Measurements from ENCODE around the gene ASPDH. TPM values are rescaled to one million over a fixed set of nuclear protein-coding genes. Genes with fewer than 3 reads are reported as not detected.
"Not testable (repeated sequence)": the region's sequence is repeated elsewhere in the genome, so short reads cannot be mapped to it uniquely, and the experiment has no call there.

ASPDH gene
- total RNA-seq, 1 experiment from 2014 or later, result not detected

DNA sequence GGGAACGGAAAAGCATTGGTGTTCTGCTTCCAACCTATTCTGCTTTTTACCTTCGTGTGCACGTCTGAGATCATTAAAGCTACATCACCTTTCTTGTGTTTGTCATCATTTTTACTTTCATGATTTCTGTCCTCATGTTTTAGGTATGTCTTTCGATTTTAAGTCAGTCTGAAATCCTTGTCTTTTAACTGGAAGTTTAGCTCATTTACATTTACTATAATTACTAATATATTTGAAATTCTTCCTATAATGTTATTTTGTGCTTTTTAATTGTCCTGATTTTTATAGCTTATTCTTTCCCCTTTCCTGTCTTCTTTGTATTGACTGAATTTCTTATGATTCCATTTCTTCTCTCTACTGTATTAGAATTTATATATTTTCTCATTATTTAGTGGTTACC, 19.2 kb upstream of the ASPDH start:
- ChIA-PET CTCF (interaction anchor here (0.7 to 1.0 kb wide), 2 partner anchors 14 to 24 kb away, joined by 3 read pairs; no protein-coding TSS in a partner anchor), POLR2A (no interaction called here)
- TF ChIP-seq, protein P1, sequence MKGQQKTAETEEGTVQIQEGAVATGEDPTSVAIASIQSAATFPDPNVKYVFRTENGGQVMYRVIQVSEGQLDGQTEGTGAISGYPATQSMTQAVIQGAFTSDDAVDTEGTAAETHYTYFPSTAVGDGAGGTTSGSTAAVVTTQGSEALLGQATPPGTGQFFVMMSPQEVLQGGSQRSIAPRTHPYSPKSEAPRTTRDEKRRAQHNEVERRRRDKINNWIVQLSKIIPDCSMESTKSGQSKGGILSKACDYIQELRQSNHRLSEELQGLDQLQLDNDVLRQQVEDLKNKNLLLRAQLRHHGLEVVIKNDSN (CRISPR knock-in tag; IDR thresholded peaks at IDR 0.05), result no peak
- TF ChIP-seq SOX15 (CRISPR knock-in tag; IDR thresholded peaks at IDR 0.05) (no peak), GABPB1 (CRISPR knock-in tag; IDR thresholded peaks at IDR 0.05) (no peak), GTF2I (CRISPR knock-in tag; conservative IDR thresholded peaks at IDR 0.05) (no peak), SMAD4 (CRISPR knock-in tag; IDR thresholded peaks at IDR 0.05) (no peak)
- H3K4me3 Mint-ChIP-seq, result no peak overlapping the region
- DNase-seq (ENCODE audit: low spot score), result no peak
- peaks cover 21% of the 10 kb centered on the region for H3K9me3 Mint-ChIP-seq
- ATAC-seq, result no peak
- H3K27me3 Mint-ChIP-seq (ENCODE audit: low read depth), result peaks cover 26% of the 10 kb centered on the region
- H3K4me1 Mint-ChIP-seq, result 0 out of 2 replicates have a peak, but pooled peaks cover 2% of the 10 kb centered on the region
- peaks cover 16% of the 10 kb centered on the region for H3K36me3 Mint-ChIP-seq
- H3K27ac Mint-ChIP-seq, result no peak overlapping the region

DNA sequence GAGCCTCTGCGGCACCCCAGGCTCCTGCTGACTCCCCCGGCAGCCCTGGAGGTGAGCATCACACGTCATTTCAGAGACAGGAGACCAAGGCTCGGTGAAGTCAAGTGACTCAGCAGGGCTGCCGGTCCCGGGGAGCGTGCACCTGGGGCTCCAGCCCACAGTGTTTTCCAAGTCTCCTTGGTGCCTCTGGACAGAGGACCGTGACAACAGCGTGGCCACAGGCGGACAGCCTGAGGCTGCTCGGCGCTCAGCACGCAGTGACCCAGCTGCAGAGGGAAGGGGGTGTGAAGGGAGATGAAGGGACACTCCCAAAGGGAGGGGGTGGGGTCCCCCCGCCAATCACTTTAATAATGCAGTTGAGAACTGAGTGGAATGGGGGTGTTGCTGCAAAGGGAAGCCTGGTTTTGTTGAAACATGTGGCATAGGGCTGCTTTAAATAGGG, 17.5 kb upstream of the ASPDH start:
- no peak for ATAC-seq

DNA sequence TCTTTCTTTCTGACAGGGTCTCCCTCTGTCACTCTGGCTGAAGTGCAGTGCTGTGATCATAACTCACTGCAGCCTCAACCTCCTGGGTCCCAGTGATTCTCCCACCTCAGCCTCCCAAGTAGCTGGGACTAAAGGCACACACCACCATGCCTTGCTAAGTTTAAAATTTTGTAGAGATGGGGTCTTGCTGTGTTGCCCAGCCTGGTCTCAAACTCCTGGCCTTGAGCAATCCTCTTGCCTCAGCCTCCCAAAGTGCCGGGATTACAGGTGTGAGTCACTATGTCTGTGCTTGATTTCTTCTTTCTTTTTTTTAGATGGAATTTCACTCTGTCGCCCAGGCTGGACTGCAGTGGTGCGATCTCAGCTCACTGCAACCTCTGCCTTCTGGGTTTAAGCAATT, 14.3 kb upstream of the ASPDH start:
- H3K36me3 Mint-ChIP-seq; DNase-seq (ENCODE audit: low spot score); H3K27ac Mint-ChIP-seq; POLR2A ChIA-PET; H3K4me3 Mint-ChIP-seq; H3K4me1 Mint-ChIP-seq; ATAC-seq: not testable (repeated sequence)
- TF ChIP-seq ZNF121 (CRISPR knock-in tag; IDR thresholded peaks at IDR 0.05), result 0 out of 2 replicates have a peak, but pooled peaks have one; percentile 43
- H3K9me3 Mint-ChIP-seq, result peaks cover 10% of the 10 kb centered on the region
- H3K27me3 Mint-ChIP-seq (ENCODE audit: low read depth), result peaks cover 22% of the 10 kb centered on the region
- CTCF ChIA-PET, result interaction anchor here (2.9 to 4.4 kb wide), 3 partner anchors 9 to 28 kb away, joined by 20 to 30 read pairs (median 23); no protein-coding TSS in a partner anchor

More for the DNA sequence above, 17.5 kb upstream of the ASPDH start:
- no peak for DNase-seq (ENCODE audit: low spot score)
- Mint-ChIP-seq H3K36me3 (peaks cover 16% of the 10 kb centered on the region), H3K4me3 (no peak overlapping the region), H3K4me1 (0 out of 2 replicates have a peak, but pooled peaks cover 2% of the 10 kb centered on the region), H3K27ac (no peak overlapping the region), H3K27me3 (ENCODE audit: low read depth) (peaks cover 27% of the 10 kb centered on the region), H3K9me3 (peaks cover 21% of the 10 kb centered on the region)
- ChIA-PET POLR2A (no interaction called here), CTCF (interaction anchor here (4.4 kb wide), 1 partner anchor 13 kb away, joined by 30 read pairs; no protein-coding TSS in a partner anchor)
- TF ChIP-seq, protein P2, sequence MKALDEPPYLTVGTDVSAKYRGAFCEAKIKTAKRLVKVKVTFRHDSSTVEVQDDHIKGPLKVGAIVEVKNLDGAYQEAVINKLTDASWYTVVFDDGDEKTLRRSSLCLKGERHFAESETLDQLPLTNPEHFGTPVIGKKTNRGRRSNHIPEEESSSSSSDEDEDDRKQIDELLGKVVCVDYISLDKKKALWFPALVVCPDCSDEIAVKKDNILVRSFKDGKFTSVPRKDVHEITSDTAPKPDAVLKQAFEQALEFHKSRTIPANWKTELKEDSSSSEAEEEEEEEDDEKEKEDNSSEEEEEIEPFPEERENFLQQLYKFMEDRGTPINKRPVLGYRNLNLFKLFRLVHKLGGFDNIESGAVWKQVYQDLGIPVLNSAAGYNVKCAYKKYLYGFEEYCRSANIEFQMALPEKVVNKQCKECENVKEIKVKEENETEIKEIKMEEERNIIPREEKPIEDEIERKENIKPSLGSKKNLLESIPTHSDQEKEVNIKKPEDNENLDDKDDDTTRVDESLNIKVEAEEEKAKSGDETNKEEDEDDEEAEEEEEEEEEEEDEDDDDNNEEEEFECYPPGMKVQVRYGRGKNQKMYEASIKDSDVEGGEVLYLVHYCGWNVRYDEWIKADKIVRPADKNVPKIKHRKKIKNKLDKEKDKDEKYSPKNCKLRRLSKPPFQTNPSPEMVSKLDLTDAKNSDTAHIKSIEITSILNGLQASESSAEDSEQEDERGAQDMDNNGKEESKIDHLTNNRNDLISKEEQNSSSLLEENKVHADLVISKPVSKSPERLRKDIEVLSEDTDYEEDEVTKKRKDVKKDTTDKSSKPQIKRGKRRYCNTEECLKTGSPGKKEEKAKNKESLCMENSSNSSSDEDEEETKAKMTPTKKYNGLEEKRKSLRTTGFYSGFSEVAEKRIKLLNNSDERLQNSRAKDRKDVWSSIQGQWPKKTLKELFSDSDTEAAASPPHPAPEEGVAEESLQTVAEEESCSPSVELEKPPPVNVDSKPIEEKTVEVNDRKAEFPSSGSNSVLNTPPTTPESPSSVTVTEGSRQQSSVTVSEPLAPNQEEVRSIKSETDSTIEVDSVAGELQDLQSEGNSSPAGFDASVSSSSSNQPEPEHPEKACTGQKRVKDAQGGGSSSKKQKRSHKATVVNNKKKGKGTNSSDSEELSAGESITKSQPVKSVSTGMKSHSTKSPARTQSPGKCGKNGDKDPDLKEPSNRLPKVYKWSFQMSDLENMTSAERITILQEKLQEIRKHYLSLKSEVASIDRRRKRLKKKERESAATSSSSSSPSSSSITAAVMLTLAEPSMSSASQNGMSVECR (CRISPR knock-in tag; IDR thresholded peaks at IDR 0.05; ENCODE audit: borderline replicate concordance), result no peak
- TF ChIP-seq FOXJ3 (CRISPR knock-in tag; IDR thresholded peaks at IDR 0.05; ENCODE audit: borderline replicate concordance), result no peak

DNA sequence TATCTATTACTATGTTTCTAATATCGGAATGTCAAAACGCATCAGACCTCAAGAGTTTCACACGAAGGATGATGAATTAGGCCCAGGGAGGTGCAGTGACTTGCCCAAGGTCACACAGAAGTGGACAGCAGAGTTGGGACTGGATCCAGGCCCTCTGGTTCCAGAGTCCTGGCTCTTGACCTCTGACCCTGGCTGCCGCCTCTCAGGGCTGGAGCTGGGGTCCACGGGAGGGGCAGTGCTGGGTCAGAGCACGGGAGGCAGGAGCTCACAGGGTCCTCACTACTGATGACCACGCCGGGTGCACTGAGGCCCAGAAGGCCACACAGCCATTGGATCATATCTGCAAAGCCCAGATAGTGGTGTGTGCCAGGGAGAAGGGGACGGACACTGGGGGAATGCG, 9.2 kb upstream of the ASPDH start:
- no peak overlapping the region for H3K4me3 Mint-ChIP-seq
- H3K9me3 Mint-ChIP-seq, result peaks cover 5% of the 10 kb centered on the region
- H3K4me1 Mint-ChIP-seq, result no peaks in the 10 kb centered on the region
- DNase-seq (ENCODE audit: low spot score) (no peak), ATAC-seq (no peak)
- ChIA-PET POLR2A (no interaction called here), CTCF (interaction anchor here (1.3 to 1.9 kb wide), 2 partner anchors 14 to 33 kb away, joined by 4 to 9 read pairs; no protein-coding TSS in a partner anchor)
- peaks cover 5% of the 10 kb centered on the region; the same call in 1 of the 2 replicates for H3K36me3 Mint-ChIP-seq
- H3K27me3 Mint-ChIP-seq (ENCODE audit: low read depth), result peaks cover 7% of the 10 kb centered on the region
- no peak overlapping the region for H3K27ac Mint-ChIP-seq
- TF ChIP-seq SMAD3 (CRISPR knock-in tag; IDR thresholded peaks at IDR 0.05; ENCODE audit: borderline replicate concordance), result no peak
- TF ChIP-seq, protein P3, sequence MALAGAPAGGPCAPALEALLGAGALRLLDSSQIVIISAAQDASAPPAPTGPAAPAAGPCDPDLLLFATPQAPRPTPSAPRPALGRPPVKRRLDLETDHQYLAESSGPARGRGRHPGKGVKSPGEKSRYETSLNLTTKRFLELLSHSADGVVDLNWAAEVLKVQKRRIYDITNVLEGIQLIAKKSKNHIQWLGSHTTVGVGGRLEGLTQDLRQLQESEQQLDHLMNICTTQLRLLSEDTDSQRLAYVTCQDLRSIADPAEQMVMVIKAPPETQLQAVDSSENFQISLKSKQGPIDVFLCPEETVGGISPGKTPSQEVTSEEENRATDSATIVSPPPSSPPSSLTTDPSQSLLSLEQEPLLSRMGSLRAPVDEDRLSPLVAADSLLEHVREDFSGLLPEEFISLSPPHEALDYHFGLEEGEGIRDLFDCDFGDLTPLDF (CRISPR knock-in tag; IDR thresholded peaks at IDR 0.05), result no peak
- TF ChIP-seq ZNF317 (CRISPR knock-in tag; IDR thresholded peaks at IDR 0.05; ENCODE audit: borderline replicate concordance, low read depth), result no peak
- no peak for TF ChIP-seq ELF4 (CRISPR knock-in tag; IDR thresholded peaks at IDR 0.05; ENCODE audit: low read depth)
- TF ChIP-seq, protein P4, sequence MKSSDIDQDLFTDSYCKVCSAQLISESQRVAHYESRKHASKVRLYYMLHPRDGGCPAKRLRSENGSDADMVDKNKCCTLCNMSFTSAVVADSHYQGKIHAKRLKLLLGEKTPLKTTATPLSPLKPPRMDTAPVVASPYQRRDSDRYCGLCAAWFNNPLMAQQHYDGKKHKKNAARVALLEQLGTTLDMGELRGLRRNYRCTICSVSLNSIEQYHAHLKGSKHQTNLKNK (CRISPR knock-in tag; IDR thresholded peaks at IDR 0.05), result no peak
- TF ChIP-seq ZNF671 (CRISPR knock-in tag; IDR thresholded peaks at IDR 0.05), result no peak
- TF ChIP-seq, protein P5, sequence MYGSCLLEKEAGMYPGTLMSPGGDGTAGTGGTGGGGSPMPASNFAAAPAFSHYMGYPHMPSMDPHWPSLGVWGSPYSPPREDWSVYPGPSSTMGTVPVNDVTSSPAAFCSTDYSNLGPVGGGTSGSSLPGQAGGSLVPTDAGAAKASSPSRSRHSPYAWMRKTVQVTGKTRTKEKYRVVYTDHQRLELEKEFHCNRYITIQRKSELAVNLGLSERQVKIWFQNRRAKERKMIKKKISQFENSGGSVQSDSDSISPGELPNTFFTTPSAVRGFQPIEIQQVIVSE (CRISPR knock-in tag; IDR thresholded peaks at IDR 0.05; ENCODE audit: borderline replicate concordance), result no peak
- TF ChIP-seq, protein P6, sequence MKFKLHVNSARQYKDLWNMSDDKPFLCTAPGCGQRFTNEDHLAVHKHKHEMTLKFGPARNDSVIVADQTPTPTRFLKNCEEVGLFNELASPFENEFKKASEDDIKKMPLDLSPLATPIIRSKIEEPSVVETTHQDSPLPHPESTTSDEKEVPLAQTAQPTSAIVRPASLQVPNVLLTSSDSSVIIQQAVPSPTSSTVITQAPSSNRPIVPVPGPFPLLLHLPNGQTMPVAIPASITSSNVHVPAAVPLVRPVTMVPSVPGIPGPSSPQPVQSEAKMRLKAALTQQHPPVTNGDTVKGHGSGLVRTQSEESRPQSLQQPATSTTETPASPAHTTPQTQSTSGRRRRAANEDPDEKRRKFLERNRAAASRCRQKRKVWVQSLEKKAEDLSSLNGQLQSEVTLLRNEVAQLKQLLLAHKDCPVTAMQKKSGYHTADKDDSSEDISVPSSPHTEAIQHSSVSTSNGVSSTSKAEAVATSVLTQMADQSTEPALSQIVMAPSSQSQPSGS (CRISPR knock-in tag; IDR thresholded peaks at IDR 0.05; ENCODE audit: borderline replicate concordance, low read depth), result no peak
- TF ChIP-seq PRRX2 (CRISPR knock-in tag; IDR thresholded peaks at IDR 0.05), result no peak
- TF ChIP-seq, protein P7, sequence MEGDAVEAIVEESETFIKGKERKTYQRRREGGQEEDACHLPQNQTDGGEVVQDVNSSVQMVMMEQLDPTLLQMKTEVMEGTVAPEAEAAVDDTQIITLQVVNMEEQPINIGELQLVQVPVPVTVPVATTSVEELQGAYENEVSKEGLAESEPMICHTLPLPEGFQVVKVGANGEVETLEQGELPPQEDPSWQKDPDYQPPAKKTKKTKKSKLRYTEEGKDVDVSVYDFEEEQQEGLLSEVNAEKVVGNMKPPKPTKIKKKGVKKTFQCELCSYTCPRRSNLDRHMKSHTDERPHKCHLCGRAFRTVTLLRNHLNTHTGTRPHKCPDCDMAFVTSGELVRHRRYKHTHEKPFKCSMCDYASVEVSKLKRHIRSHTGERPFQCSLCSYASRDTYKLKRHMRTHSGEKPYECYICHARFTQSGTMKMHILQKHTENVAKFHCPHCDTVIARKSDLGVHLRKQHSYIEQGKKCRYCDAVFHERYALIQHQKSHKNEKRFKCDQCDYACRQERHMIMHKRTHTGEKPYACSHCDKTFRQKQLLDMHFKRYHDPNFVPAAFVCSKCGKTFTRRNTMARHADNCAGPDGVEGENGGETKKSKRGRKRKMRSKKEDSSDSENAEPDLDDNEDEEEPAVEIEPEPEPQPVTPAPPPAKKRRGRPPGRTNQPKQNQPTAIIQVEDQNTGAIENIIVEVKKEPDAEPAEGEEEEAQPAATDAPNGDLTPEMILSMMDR (IDR thresholded peaks at IDR 0.05), result no peak

Measured in WTC11 (cell line).